K562 (cell line): Measurements from ENCODE around the gene FCGR2B. TPM values are rescaled to one million over a fixed set of nuclear protein-coding genes. Genes with fewer than 3 reads are reported as not detected.

Experiments used
- ELF4 ChIP-seq: fragments of 450-650 bp; formaldehyde crosslinking; IDR thresholded peaks from 2 replicates; pipeline ENCODE4 v1.4.0; 2022; ENCODE audit warnings: missing genetic modification characterization
- FOSL1 ChIP-seq: fragments of 200-800 bp; sonication (Bioruptor generic); conservative IDR thresholded peaks from 2 replicates; pipeline ENCODE4 v1.6.1; 2016; ENCODE audit warnings: missing genetic modification characterization, missing compliant biosample characterization
- RNF2 ChIP-seq: sonication (generic); IDR thresholded peaks from 2 replicates; pipeline ENCODE4 v1.6.1; 2016
- TBL1XR1 ChIP-seq, 2 experiments: IDR thresholded peaks; 2 replicates each; pipeline ENCODE4 v1.6.1; 2012; ENCODE audit warnings: improper control_type of control experiment in 2 of 2, low read length in 2 of 2, mild to moderate bottlenecking in 1 of 2
- TRIM24 ChIP-seq, 2 experiments: fragments of 450-650 bp; IDR thresholded peaks; 2 replicates each; pipeline ENCODE4 v1.6.1; 2016
- ZNF197 ChIP-seq: fragments of 200-800 bp; sonication (Bioruptor generic); IDR thresholded peaks from 2 replicates; pipeline ENCODE4 v1.6.1; 2016; ENCODE audit warnings: low read depth, missing genetic modification characterization, missing compliant biosample characterization
- polyA plus RNA-seq, 8 experiments: library from polyadenylated mRNA; depleted of rRNA in 4 of 8; stranded (reverse) in 5 of 8; unstranded in 3 of 8; fragments of >200 nt; fragmentation: Nextera tagmentation in 2 of 8; fragmentation: Illumina TruSeq in 1 of 8; extraction: Ambion mirVana in 2 of 8; extraction: Trizol in 1 of 8; gene quantifications; 2 replicates each; pipeline versions ENCODE4 v1.2.1 to v1.2.3, GENCODE V29; 2011 to 2014; ENCODE audit warnings: inconsistent platforms in 1 of 8, missing spikeins in 1 of 8
- total RNA-seq, 7 experiments: library from RNA; depleted of rRNA in 6 of 7; stranded (reverse); fragments of >200 nt in 6 of 7; fragmentation: Illumina TruSeq in 2 of 7; extraction: Trizol in 2 of 7; gene quantifications; 2 replicates each; pipeline versions ENCODE4 v1.2.1 to v1.2.3, GENCODE V29; 2011 to 2021; ENCODE audit warnings: low replicate concordance in 1 of 7
- TF ChIP-seq, protein P1 (sequence below): fragments of 450-650 bp; IDR thresholded peaks from 2 replicates; pipeline ENCODE4 v1.6.1; 2016; ENCODE audit warnings: antibody characterized with exemption
- TF ChIP-seq, protein P2 (sequence below): sonication (generic); formaldehyde crosslinking; IDR thresholded peaks from 2 replicates; pipeline ENCODE4 v1.8.0; 2023; ENCODE audit warnings: mild to moderate bottlenecking, missing genetic modification reagents
- TF ChIP-seq, protein P3 (sequence below): fragments of 450-650 bp; formaldehyde crosslinking; IDR thresholded peaks from 2 replicates; pipeline ENCODE4 v1.4.0; 2020; ENCODE audit warnings: mild to moderate bottlenecking, mixed read lengths
- TF ChIP-seq, protein P4 (sequence below): fragments of 450-650 bp; IDR thresholded peaks from 2 replicates; pipeline ENCODE4 v1.6.1; 2017; ENCODE audit warnings: antibody characterized with exemption, mild to moderate bottlenecking
- TF ChIP-seq, protein P5 (sequence below), 2 experiments: fragments of 150-350 bp in 1 of 2; IDR thresholded peaks; 2 replicates each; pipeline ENCODE4 v1.6.1; 2012 to 2016; ENCODE audit warnings: low read depth in 2 of 2, low read length in 2 of 2, mild to moderate bottlenecking in 1 of 2, moderate library complexity in 1 of 2

FCGR2B gene
- total and polyA plus RNA-seq, 9 of the 15 experiments (the other 6 are each of a cell fraction or from before 2014, with no cell fraction given): 1.7 to 8.9 (median 3.9) TPM

DNA sequence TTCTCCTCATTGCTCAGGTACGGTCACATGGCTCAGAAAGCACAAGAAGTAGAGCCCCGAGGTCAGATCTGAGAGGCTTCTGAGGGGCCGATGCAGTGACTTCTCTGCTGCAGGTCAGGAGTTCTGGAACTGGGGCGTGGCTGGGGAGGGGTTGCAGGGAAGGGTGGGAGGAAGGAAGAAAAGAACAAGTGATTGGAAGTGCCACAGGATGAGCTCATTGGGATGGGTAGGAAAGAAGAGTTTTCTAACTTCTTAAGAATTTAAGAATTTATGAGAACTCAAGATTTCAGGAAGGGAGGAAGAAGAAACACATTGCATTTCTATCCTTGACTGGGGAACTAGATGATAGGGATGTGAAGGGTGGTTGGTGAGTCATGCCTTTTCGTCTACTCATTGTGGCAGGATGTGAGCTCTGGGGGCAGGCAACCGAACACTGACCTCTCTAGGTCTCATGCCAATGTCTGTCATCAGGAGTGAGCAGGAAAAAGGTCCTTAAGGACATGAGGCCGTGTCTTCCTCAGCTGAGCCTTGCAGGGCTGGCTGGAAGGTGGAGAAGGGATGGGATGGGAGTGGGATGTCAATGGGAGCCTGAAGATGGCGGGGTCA, 58.9 kb downstream of the FCGR2B start (continued):
- TF ChIP-seq, protein P1, sequence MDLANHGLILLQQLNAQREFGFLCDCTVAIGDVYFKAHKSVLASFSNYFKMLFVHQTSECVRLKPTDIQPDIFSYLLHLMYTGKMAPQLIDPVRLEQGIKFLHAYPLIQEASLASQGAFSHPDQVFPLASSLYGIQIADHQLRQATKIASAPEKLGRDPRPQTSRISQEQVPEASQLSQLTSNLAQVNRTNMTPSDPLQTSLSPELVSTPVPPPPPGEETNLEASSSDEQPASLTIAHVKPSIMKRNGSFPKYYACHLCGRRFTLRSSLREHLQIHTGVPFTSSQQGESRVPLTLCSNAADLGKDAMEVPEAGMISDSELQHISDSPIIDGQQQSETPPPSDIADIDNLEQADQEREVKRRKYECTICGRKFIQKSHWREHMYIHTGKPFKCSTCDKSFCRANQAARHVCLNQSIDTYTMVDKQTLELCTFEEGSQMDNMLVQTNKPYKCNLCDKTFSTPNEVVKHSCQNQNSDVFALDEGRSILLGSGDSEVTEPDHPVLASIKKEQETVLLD: peak; percentile 69; the same call in 1 of the 2 replicates
- TF ChIP-seq TBL1XR1 (IDR thresholded peaks at IDR 0.05; ENCODE audit: low read length in 2 of 2) (peak in 1 of 2 experiments; percentile 48; a peak in 1 of 4 replicates), TRIM24 (IDR thresholded peaks at IDR 0.05) (peak; percentile 53 to 72), FOSL1 (tag) (peak; percentile 98), RNF2 (peak; percentile 85; the same call in 1 of the 2 replicates), ZNF197 (no peak), ELF4 (CRISPR knock-in tag) (0 out of 2 replicates have a peak, but pooled peaks have one; percentile 12)
- TF ChIP-seq, protein P2, sequence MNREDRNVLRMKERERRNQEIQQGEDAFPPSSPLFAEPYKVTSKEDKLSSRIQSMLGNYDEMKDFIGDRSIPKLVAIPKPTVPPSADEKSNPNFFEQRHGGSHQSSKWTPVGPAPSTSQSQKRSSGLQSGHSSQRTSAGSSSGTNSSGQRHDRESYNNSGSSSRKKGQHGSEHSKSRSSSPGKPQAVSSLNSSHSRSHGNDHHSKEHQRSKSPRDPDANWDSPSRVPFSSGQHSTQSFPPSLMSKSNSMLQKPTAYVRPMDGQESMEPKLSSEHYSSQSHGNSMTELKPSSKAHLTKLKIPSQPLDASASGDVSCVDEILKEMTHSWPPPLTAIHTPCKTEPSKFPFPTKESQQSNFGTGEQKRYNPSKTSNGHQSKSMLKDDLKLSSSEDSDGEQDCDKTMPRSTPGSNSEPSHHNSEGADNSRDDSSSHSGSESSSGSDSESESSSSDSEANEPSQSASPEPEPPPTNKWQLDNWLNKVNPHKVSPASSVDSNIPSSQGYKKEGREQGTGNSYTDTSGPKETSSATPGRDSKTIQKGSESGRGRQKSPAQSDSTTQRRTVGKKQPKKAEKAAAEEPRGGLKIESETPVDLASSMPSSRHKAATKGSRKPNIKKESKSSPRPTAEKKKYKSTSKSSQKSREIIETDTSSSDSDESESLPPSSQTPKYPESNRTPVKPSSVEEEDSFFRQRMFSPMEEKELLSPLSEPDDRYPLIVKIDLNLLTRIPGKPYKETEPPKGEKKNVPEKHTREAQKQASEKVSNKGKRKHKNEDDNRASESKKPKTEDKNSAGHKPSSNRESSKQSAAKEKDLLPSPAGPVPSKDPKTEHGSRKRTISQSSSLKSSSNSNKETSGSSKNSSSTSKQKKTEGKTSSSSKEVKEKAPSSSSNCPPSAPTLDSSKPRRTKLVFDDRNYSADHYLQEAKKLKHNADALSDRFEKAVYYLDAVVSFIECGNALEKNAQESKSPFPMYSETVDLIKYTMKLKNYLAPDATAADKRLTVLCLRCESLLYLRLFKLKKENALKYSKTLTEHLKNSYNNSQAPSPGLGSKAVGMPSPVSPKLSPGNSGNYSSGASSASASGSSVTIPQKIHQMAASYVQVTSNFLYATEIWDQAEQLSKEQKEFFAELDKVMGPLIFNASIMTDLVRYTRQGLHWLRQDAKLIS (CRISPR knock-in tag): no peak
- TF ChIP-seq, protein P3, sequence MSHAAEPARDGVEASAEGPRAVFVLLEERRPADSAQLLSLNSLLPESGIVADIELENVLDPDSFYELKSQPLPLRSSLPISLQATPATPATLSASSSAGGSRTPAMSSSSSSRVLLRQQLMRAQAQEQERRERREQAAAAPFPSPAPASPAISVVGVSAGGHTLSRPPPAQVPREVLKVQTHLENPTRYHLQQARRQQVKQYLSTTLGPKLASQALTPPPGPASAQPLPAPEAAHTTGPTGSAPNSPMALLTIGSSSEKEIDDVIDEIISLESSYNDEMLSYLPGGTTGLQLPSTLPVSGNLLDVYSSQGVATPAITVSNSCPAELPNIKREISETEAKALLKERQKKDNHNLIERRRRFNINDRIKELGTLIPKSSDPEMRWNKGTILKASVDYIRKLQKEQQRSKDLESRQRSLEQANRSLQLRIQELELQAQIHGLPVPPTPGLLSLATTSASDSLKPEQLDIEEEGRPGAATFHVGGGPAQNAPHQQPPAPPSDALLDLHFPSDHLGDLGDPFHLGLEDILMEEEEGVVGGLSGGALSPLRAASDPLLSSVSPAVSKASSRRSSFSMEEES (CRISPR knock-in tag): no peak
- TF ChIP-seq, protein P4, sequence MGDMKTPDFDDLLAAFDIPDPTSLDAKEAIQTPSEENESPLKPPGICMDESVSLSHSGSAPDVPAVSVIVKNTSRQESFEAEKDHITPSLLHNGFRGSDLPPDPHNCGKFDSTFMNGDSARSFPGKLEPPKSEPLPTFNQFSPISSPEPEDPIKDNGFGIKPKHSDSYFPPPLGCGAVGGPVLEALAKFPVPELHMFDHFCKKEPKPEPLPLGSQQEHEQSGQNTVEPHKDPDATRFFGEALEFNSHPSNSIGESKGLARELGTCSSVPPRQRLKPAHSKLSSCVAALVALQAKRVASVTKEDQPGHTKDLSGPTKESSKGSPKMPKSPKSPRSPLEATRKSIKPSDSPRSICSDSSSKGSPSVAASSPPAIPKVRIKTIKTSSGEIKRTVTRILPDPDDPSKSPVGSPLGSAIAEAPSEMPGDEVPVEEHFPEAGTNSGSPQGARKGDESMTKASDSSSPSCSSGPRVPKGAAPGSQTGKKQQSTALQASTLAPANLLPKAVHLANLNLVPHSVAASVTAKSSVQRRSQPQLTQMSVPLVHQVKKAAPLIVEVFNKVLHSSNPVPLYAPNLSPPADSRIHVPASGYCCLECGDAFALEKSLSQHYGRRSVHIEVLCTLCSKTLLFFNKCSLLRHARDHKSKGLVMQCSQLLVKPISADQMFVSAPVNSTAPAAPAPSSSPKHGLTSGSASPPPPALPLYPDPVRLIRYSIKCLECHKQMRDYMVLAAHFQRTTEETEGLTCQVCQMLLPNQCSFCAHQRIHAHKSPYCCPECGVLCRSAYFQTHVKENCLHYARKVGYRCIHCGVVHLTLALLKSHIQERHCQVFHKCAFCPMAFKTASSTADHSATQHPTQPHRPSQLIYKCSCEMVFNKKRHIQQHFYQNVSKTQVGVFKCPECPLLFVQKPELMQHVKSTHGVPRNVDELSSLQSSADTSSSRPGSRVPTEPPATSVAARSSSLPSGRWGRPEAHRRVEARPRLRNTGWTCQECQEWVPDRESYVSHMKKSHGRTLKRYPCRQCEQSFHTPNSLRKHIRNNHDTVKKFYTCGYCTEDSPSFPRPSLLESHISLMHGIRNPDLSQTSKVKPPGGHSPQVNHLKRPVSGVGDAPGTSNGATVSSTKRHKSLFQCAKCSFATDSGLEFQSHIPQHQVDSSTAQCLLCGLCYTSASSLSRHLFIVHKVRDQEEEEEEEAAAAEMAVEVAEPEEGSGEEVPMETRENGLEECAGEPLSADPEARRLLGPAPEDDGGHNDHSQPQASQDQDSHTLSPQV: peak; percentile 87
- TF ChIP-seq, protein P5, sequence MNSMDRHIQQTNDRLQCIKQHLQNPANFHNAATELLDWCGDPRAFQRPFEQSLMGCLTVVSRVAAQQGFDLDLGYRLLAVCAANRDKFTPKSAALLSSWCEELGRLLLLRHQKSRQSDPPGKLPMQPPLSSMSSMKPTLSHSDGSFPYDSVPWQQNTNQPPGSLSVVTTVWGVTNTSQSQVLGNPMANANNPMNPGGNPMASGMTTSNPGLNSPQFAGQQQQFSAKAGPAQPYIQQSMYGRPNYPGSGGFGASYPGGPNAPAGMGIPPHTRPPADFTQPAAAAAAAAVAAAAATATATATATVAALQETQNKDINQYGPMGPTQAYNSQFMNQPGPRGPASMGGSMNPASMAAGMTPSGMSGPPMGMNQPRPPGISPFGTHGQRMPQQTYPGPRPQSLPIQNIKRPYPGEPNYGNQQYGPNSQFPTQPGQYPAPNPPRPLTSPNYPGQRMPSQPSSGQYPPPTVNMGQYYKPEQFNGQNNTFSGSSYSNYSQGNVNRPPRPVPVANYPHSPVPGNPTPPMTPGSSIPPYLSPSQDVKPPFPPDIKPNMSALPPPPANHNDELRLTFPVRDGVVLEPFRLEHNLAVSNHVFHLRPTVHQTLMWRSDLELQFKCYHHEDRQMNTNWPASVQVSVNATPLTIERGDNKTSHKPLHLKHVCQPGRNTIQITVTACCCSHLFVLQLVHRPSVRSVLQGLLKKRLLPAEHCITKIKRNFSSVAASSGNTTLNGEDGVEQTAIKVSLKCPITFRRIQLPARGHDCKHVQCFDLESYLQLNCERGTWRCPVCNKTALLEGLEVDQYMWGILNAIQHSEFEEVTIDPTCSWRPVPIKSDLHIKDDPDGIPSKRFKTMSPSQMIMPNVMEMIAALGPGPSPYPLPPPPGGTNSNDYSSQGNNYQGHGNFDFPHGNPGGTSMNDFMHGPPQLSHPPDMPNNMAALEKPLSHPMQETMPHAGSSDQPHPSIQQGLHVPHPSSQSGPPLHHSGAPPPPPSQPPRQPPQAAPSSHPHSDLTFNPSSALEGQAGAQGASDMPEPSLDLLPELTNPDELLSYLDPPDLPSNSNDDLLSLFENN (IDR thresholded peaks at IDR 0.05; ENCODE audit: low read depth in 2 of 2, low read length in 2 of 2): no peak
